Raji (cell line): ENCODE results near the gene TTI1.

Source experiments
- POLR2A ChIP-seq: IDR thresholded peaks from 2 replicates; pipeline ENCODE4 v1.6.1; 2011; ENCODE audit warnings: low read depth, low read length, control low read depth; ENCODE audit not compliant: insufficient read depth

The TTI1 gene

DNA sequence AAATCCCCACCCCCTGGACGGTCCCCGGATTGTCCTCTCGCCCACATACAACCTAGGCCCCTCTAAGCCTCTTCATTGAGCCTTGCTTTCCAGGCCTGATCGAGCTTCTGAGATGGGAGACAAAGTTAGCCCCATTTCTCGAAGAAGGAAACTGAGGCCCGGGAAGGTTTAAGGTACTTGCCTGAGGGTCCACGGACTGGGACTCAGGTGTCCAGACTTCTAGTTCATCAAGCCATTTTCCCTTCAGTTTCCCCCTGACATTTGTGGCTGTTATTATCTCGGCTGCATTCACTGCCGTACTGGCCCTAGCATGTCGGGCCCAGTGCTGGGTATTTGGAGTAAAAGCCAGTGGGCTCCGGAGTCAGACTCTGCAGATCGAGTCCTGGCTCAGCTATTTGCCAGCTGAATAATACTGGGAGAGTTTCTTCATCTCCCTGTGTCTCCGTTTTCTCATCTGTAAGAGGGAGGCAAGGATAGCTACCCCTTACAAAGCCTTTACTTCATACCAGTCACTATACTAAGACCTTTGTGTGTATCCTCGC, 923 bp upstream of the TTI1 start:
- no peak for TF ChIP-seq POLR2A

DNA sequence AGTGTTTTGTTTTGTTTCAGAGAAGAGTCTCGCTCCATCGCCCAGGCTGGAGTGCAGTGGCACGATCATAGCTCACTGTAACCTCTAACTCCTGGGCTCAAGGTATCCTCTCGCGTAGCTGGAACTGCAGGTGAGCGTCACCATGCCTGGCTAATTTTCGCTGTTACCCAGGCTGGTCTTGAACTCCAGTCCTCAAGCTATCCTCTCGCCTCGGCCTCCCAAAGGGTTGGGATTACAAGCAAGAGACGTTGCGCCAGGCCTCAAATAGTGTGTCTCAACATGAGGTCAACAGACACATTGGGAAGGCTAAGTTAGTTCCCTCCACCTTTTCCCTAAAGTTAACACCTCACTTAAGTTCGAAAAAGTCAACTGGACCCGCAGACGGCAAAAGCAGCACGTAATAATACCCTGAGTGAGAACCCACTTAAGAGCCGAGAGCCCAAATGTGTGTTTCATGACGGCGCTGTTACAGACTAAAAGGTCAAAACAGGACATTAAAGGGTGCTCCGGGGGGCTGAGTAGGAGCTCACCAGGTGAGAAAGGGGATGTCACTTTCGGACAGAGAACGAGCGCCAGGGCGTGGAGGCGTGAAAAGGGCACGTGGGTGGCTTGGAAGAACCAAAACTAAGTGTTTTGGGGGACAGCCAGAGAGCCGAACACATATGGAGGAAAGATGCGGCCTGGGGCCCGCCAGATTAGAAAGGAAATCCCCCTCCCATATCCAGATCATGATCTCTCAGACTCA, 499 bp downstream of the TTI1 start:
- no peak for TF ChIP-seq POLR2A

DNA sequence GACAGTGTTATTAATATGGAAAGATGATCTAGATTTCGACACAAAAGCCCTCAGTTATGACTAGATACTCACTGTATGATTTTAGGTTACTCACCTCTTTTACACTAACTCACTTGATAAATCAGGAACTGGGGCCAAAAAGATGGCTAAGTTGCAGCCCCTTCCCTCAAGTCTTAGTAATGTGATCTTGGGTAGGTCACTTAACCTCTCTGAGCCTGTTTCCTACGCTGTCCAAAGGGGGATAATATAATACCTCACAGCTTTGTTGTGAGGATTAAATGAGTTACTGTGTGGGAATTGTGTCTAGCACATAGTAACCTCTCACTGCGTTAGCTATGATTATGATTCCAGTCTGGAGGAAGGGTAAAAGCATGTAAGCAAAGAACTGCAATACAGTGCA, 1.3 kb downstream of the TTI1 start:
- TF ChIP-seq POLR2A = no peak

DNA sequence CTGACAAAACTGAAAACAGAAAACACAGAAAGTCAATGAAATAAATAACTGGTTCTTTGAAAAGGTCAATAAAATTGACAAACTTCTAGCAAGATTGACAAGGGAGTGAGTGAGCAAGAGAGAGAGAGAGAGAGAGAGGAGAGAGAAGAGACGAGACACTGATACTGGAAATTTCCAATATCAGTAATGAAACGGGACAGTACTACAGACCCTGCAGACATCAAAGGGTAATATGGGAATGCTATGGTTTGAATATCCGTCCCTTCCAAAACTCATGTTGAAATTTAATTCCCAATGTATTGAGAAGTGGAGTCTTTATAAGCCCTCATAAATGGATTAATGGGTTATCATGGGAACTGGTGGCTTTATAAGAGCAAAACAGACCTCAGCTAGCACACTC, 3.8 kb downstream of the TTI1 start:
- TF ChIP-seq POLR2A = no peak

DNA sequence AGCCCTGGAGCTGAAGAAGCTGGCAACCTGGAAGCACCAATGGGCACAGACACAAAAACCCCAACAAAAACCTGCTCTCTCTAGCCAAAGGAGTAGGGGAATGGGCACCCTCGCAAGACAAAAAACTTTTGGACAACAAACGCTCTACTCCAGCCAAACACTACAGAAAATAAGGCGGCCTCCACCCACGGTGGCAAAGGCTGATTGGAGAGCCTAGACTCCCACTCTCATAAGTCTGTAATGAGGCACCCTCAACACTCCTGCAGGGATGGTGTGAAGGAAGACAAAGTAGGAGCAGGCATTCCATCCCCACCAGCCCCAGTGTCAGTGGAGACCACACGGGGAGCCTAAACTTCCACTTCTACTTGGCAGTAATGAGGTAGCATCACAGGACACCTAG, 8.8 kb downstream of the TTI1 start:
- no peak for TF ChIP-seq POLR2A

DNA sequence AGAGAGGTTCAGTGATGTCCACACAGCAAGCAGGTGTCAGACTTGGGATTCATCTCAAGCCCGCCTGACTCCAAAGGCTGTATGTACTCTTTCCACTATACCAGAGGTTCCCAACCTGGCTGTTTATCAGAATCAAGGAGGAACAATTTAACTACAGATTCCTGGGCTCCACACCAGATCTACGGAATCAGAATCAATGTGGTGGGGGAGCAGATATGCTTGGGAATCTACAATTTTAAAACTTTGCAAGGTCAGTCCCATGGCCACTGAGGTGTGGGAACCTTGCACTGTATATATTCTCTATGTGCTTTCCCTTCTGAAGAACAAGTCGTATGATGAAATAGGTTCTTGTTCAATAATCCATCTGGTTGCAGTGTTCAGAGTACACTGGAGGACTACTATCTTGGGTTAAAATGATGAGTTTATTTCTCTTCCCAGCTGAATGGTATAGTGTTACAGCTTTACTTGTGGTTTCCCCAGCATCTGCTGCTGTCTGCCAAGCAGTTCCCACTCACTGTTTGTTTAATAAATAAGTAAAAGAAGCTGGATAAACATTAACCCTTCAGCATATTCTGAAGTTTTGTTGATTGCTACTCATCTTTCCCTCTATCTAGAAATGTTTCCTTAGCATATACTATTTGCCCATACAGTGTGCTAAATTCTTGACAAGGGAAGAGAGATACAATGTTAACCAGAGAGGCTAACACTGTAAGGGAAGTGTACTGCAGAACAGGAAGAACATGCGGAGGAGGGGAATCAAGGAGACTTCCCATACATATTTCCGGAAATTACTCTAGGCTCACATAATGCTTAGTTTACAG, 9.9 kb downstream of the TTI1 start:
- no peak for TF ChIP-seq POLR2A

DNA sequence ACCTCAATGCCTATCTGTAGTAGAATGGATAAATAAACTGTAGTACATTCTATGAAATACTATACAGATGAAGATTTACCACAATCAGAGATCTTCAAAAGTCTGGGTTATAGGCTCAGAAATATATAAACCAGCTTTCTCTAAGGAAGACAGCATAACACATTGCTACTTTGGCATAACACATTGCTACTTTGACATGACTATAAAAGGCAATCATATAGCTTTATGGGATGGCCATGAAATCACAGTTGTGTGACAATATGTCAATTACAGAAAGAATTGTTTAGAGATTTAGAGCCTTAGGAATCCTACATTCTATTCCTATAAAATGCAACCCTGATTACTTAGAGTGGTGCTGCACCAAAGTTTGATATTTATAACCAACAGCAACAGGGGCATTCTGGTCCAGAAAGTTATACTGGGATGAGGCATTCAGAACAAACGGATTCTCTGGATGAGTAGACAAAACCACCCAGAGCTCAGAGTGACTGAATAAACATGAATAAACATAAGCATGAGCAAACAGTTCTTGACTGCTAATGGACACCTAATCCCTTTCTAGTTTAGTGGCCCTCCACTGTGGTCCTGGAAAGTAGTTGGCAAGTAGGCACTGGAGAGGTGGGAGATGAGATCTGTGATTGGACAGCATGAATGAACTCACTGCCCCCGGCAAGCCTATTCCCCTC, 12.0 kb downstream of the TTI1 start:
- TF ChIP-seq POLR2A = no peak

DNA sequence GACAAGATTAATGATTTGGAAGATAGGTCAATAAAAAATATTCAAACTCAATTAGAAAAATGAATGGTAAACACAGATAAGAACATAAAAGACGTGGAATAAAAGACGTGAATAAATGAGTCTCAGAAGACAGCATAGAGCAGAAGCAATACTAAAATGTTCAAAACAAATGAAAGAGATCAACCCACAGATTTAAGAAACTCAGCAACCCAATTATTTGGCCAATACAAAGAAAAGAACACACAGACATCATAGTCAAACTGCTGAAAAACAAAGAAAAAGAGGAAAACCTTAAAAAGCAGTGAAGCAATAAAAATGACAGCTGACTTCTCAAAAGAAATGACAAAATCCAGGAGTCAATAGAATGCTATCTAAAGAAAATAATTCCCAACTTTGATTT, 14.9 kb downstream of the TTI1 start:
- TF ChIP-seq POLR2A = no peak

DNA sequence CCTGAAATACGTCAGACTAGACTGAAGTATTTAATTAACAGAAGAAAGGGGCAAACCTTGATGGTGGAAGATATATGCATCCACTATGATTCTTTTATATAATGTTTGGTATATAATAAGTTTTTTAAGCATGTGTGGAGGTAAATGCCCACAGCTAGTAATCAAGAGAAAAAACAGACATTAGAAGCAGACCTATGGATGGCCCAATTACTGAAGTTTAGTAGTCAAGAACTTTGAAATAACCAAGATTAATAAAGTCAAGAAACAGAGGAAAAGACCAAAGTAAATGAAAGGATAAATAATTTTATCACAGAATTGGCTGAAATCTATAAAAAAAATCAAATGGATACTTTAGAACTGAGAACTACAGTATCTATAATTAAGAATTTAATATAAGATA, 15.3 kb downstream of the TTI1 start:
- TF ChIP-seq POLR2A = no peak

DNA sequence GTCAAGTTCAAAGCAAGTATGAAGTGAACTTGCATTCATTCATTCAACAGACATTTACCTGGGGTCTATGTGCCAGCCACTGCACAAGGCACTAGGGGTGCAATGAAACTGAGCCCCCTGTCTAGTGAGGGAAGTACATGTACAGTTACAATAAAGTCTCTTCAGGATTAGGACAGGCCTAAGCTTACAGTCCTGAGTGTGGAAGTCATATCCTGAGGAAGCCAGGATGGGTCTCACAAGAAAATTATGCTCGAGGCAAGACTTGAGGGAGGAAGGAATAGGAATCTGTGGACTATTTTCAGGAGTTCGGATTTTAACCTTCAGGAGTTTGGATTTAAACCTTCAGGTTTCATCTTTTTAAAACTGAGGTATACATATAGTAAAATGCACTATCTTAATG, 19.4 kb downstream of the TTI1 start:
- no peak for TF ChIP-seq POLR2A

DNA sequence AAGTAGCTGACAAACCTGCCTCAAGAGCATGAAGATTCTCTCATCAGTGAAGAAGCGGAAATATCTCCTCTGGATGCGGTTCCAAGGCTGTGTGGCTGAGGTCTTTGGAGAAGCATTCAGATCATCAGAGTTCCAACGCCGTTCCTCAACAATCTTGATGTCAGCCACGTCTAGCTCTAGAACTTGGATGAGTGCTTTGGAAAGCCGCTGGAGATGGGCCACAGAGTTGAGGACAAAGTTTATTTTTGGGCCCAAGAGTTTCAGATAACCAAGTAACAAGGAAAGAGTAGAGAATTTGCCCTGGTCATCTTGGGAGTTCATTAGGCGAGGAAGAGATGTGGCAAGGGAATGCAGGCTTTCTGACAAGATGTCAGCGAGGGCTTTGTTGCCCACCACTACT, 20.9 kb downstream of the TTI1 start:
- TF ChIP-seq POLR2A = no peak

DNA sequence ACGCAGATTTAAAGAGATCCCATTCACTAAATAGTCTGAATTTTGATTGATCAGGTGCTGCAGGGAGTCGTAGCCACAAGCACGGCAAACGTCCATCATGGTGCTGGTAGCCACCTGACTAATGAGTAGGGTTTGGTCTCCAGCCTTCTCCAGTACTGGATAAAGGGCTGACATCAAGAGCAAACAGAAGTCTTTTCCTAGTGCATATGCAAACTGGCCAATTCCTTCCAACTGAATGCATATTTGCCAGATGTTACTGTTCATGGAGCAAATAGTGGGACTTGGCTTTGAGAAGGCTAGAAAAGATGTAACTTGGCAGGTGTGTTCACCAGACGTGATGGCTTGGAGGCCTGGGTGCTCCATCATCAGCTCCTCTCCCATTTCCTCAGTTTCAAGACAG, 21.6 kb downstream of the TTI1 start:
- no peak for TF ChIP-seq POLR2A

DNA sequence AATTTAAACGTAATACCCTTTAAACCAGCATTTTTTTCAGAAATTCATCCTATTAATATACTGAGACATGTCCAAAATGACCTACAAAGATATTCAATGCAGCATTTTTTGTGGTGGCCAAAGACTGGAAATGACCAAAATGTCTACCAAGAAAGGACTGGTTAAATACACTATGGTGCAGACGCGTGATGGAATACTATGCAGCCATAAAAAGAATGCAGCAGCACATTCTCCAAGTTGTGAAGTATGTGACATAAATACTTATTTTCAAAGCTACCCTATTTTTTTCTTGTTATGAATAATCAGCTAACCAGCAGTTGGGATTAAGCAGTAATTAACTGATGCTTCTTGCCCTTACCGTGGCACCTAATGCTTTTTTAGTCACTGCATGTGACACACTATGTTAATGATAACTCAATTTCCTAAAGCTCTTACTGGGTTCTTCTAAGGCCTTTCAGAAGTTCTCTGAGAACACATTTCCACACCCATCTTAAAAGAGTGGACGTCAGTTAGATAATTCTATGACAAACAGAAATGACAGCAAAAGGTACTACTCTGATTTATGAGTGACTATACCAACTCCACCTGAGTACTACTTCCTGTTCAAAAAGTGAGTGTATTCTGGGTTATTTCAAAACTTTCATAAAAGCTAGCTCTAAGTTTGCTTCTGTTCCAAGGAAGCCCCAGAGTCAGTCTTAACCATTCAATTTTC, 24.9 kb downstream of the TTI1 start:
- TF ChIP-seq POLR2A = no peak

DNA sequence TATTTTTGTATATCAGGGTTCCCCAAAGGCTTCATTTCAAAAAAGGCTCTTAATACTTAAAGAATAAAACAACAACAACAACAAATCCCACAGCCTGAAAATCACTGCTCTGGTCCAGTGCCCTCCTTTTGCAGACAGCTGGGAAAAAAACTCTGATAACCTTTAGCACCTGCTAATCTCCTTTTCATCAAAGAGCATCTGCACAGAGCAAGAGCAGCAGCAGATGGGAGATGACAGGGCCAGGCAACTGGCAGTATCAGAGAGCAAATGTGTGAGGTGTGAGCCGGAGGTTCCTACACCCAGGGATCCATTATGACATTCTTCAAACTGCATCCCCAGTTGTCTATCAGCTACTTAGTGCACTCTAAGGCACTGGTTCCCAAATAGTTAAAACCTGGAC, 25.7 kb downstream of the TTI1 start:
- TF ChIP-seq POLR2A = no peak

DNA sequence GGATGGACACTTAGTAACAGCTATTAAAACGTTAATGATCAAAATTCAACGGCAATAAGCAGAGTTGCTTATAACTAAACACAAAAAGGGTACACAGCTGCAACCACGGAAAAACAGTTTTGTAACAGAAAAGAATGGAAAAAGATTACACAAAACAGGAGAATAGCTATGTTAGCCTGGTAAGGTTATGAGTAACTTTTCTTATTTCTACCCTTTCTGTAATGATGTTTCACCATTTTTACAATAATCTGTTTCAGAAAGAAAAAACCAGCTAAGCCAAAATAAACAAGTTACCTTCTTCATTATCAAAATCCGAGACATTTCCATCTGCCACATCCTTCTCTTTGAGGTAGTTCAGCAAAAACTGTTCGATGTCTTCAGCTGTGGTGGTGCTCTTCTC, 27.4 kb downstream of the TTI1 start:
- no peak for TF ChIP-seq POLR2A
